ENCODE data around the gene OAT. TPM values are rescaled to one million over a fixed set of nuclear protein-coding genes. Genes with fewer than 3 reads are reported as not detected.
A peak's percentile ranks its signal among the peaks of the same experiment; 100 is the strongest.
"Not testable (repeated sequence)": the region's sequence is repeated elsewhere in the genome, so short reads cannot be mapped to it uniquely, and the experiment has no call there.

OAT gene
- total RNA-seq, 1 experiment from 2014 or later, result 25.2 TPM

DNA sequence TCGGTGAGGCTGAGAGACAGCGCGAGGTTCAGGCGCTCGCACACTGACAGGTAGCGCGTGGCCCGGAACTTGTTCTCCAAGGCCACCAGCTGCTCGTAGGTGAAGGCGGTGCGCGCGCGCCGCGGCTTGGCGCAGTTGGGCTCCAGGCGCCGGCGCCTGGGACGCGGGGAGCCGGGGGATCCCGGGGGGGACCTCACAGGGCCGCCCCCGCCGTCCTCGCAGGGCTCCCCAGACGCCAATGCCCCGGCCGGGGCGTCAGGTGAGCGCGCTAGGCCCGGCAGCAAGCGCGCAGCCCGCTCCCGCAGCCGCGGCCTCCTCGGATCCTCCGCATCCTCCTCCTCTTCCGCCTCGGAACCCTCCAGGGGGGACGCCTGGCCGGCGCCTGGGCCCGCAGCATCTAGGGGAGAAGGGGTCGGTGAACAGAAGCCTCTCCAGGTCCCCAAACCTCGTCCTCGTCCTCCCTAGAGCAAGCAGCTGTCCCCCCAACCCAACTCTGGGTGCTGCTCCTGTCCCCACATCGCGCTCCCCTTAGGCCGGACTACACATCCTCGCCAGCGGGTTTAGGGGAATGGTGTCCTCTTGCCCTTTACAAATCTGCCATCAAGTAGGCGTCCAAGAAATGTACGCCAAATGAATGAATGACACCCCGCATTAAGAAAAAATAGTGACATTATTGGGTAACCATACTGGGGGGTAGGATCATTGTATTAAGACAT is 29.2 kb upstream of the OAT start:
- ChIA-PET POLR2A (ENCODE audit: low non-redundant PET) (no interaction called here), CTCF (no interaction called here)
- Histone ChIP-seq H3K27me3 (replicated peaks; ENCODE audit: insufficient read depth, low read depth, low read length, poor library complexity) (peaks cover 94% of the 10 kb centered on the region), H3K27ac (ENCODE audit: low read depth, low read length, poor library complexity, severe bottlenecking) (no peak overlapping the region), H3K4me1 (ENCODE audit: insufficient read depth, low read length, poor library complexity, severe bottlenecking) (peaks cover 9% of the 10 kb centered on the region), H3K36me3 (ENCODE audit: insufficient read depth, low read length, poor library complexity, severe bottlenecking) (no peaks in the 10 kb centered on the region), H3K9me3 (ENCODE audit: low read depth, low read length, poor library complexity, severe bottlenecking) (no peaks in the 10 kb centered on the region), H3K4me3 (ENCODE audit: low read depth, low read length, poor library complexity, severe bottlenecking) (peak overlapping the region; percentile 19)
- no TSS peak for BruUV-seq (replicated peaks)
- DNase-seq (ENCODE audit: low spot score), result no peak
- intact Hi-C loops (cut with micrococcal nuclease; ENCODE audit: unreplicated experiment), result no loop called here
- TF ChIP-seq, protein P1, sequence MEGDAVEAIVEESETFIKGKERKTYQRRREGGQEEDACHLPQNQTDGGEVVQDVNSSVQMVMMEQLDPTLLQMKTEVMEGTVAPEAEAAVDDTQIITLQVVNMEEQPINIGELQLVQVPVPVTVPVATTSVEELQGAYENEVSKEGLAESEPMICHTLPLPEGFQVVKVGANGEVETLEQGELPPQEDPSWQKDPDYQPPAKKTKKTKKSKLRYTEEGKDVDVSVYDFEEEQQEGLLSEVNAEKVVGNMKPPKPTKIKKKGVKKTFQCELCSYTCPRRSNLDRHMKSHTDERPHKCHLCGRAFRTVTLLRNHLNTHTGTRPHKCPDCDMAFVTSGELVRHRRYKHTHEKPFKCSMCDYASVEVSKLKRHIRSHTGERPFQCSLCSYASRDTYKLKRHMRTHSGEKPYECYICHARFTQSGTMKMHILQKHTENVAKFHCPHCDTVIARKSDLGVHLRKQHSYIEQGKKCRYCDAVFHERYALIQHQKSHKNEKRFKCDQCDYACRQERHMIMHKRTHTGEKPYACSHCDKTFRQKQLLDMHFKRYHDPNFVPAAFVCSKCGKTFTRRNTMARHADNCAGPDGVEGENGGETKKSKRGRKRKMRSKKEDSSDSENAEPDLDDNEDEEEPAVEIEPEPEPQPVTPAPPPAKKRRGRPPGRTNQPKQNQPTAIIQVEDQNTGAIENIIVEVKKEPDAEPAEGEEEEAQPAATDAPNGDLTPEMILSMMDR (conservative IDR thresholded peaks at IDR 0.05; ENCODE audit: low read depth, low read length), result no peak
- peak; percentile 97 for TF ChIP-seq EZH2 (IDR thresholded peaks at IDR 0.05; ENCODE audit: borderline replicate concordance, low read depth, low read length, poor library complexity, severe bottlenecking)

DNA sequence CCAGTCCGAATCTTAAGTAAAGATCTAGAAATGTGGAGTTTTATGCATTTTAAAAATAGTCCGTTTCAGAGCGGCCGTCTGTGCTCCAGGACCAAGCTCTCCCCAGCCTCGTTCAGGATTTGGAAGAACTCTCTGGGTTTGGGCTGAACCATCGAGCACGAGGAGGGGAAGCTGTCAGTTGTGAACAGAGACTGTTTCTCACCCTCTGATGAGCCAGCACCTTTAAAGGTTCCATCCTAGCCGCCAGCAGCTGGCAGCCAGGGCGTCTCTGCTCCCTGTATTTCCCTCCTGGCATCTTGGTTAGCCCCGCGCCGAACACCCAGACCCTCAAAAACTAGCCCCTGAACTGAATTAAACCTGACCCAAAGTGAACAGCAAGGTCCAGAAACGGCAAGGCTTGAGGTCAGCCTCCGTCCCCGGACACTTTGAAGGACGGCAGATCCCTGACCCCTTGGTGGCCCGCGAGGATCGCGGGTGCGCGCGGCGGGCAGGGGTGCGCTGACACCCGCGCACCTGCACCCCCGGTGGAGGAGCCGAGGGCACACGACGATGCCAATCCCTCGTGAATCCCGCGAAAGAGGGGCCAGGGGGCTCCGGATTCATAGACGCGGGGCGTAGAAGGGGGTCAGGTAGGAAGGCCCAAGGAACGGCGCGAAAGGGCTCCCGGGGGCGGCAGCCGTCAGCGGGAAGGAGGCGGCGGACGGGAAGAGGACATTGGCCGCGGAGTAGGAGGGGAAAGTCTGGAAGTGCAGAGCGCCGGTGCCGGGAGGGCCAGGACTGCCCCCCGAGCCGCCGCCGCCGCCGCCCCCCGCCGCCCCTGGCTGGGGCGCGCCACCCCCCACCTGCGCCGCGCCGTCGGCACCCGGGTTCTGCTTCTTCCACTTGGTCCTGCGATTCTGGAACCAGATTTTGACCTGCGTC is 28.4 kb upstream of the OAT start:
- TF ChIP-seq, protein P1 (conservative IDR thresholded peaks at IDR 0.05; ENCODE audit: low read depth, low read length), result no peak
- TF ChIP-seq EZH2 (IDR thresholded peaks at IDR 0.05; ENCODE audit: borderline replicate concordance, low read depth, low read length, poor library complexity, severe bottlenecking), result no peak
- H3K4me1 ChIP-seq (ENCODE audit: insufficient read depth, low read length, poor library complexity, severe bottlenecking), result peaks cover 9% of the 10 kb centered on the region
- POLR2A ChIA-PET (ENCODE audit: low non-redundant PET), result no interaction called here
- peaks cover 91% of the 10 kb centered on the region for H3K27me3 ChIP-seq (replicated peaks; ENCODE audit: insufficient read depth, low read depth, low read length, poor library complexity)
- BruUV-seq (replicated peaks), result no TSS peak
- CTCF ChIA-PET, result no interaction called here
- no peak for DNase-seq (ENCODE audit: low spot score)
- H3K27ac ChIP-seq (ENCODE audit: low read depth, low read length, poor library complexity, severe bottlenecking), result no peak overlapping the region
- H3K9me3 ChIP-seq (ENCODE audit: low read depth, low read length, poor library complexity, severe bottlenecking), result no peaks in the 10 kb centered on the region
- intact Hi-C loops (cut with micrococcal nuclease; ENCODE audit: unreplicated experiment), result no loop called here
- no peaks in the 10 kb centered on the region for H3K36me3 ChIP-seq (ENCODE audit: insufficient read depth, low read length, poor library complexity, severe bottlenecking)
- peak overlapping the region; percentile 19 for H3K4me3 ChIP-seq (ENCODE audit: low read depth, low read length, poor library complexity, severe bottlenecking)

DNA sequence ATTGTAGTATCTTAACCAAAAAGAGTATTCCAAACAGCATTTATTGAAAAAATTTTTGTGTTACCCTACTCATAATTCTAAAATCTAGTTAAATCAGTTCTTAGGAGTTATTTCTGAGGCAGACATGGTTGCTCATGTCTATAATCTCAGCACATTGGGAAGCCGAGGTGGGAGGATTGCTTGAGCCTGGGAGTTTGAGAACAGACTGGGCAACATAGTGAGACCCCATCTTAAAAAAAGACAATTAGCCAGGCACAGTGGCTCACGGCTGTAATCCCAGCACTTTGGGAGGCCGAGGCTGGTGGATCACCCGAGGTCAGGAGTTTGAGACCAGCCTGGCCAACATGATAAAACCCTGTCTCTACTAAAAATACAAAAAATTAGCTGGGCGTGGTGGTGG is 23.0 kb upstream of the OAT start:
- H3K4me1 ChIP-seq (ENCODE audit: insufficient read depth, low read length, poor library complexity, severe bottlenecking); CTCF ChIA-PET; POLR2A ChIA-PET (ENCODE audit: low non-redundant PET); H3K9me3 ChIP-seq (ENCODE audit: low read depth, low read length, poor library complexity, severe bottlenecking); H3K27ac ChIP-seq (ENCODE audit: low read depth, low read length, poor library complexity, severe bottlenecking); intact Hi-C loops (cut with micrococcal nuclease; ENCODE audit: unreplicated experiment); BruUV-seq (replicated peaks); H3K4me3 ChIP-seq (ENCODE audit: low read depth, low read length, poor library complexity, severe bottlenecking); H3K36me3 ChIP-seq (ENCODE audit: insufficient read depth, low read length, poor library complexity, severe bottlenecking); DNase-seq (ENCODE audit: low spot score): not testable (repeated sequence)
- peaks cover 41% of the 10 kb centered on the region for H3K27me3 ChIP-seq (replicated peaks; ENCODE audit: insufficient read depth, low read depth, low read length, poor library complexity)
